ENCODE data around the gene KXD1.

The KXD1 gene

DNA sequence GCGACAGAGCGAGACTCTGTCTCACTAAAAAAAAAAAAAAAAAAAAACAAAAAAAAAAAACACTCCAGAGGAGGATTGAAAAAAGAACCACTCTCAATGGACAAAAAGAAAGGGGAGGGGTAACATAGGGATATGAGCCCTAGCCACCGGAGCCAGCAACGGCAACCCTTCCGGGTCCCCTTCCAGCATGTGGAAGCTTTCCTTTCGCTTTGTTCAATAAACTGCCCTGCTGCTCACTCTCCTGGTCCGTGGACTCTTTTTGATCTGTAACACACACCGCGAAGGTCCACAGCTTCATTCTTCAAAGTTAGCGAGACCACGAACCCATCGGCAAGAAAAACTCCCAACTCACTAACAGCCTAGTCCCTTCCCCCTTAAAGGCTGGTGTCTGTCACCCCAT, 29.9 kb downstream of the KXD1 start:
- no peak overlapping the region for H2AFZ ChIP-seq (ENCODE audit: low read depth)
- no peak for TF ChIP-seq CTCF (conservative IDR thresholded peaks at IDR 0.05; ENCODE audit: low read depth, low read length)
- no peaks in the 10 kb centered on the region for H3K27me3 ChIP-seq (ENCODE audit: insufficient read depth, low read depth)
- H3K27ac ChIP-seq: no peak overlapping the region
- peaks cover 10% of the 10 kb centered on the region for H3K79me2 ChIP-seq (ENCODE audit: insufficient read depth, low read depth)
- H4K20me1 ChIP-seq (ENCODE audit: insufficient read depth): no peaks in the 10 kb centered on the region
- H3K36me3 ChIP-seq (ENCODE audit: insufficient read depth): no peaks in the 10 kb centered on the region
- no peak overlapping the region for H3K4me3 ChIP-seq (IDR thresholded peaks at IDR 0.05; ENCODE audit: insufficient read depth, low read depth, low read length)
- peak overlapping the region; percentile 89; the same call in 1 of the 2 replicates for H3K9ac ChIP-seq
- H3K4me1 ChIP-seq (ENCODE audit: low read depth, poor library complexity, severe bottlenecking): peaks cover 14% of the 10 kb centered on the region
- H3K4me2 ChIP-seq: peak overlapping the region; percentile 62; the same call in 1 of the 2 replicates

- Histone ChIP-seq H3K36me3 (ENCODE audit: insufficient read depth) (no peaks in the 10 kb centered on the region), H2AFZ (ENCODE audit: low read depth) (peak overlapping the region; percentile 79), H3K9ac (peak overlapping the region; percentile 89; the same call in 1 of the 2 replicates), H4K20me1 (ENCODE audit: insufficient read depth) (no peaks in the 10 kb centered on the region), H3K4me1 (ENCODE audit: low read depth, poor library complexity, severe bottlenecking) (peaks cover 14% of the 10 kb centered on the region), H3K4me2 (peak overlapping the region; percentile 62; the same call in 1 of the 2 replicates), H3K79me2 (ENCODE audit: insufficient read depth, low read depth) (peaks cover 10% of the 10 kb centered on the region), H3K4me3 (IDR thresholded peaks at IDR 0.05; ENCODE audit: insufficient read depth, low read depth, low read length) (no peak overlapping the region), H3K27ac (peak overlapping the region; percentile 94), H3K27me3 (ENCODE audit: insufficient read depth, low read depth) (no peaks in the 10 kb centered on the region)
- TF ChIP-seq CTCF (conservative IDR thresholded peaks at IDR 0.05; ENCODE audit: low read depth, low read length): no peak
Observed at GRCh38 chr19:18587962-18588610, 30.4 kb downstream of the KXD1 start.

GRCh38 chr19:18588611-18589379, 31.1 kb downstream of the KXD1 start, which contains the start of gene REX1BD:
REX1BD (plus strand) TSS chr19:18588798; CDS start chr19:18588802, 4 bp downstream.
- Histone ChIP-seq H3K4me3 (IDR thresholded peaks at IDR 0.05; ENCODE audit: insufficient read depth, low read depth, low read length) (no peak within 1 kb of the TSS), H4K20me1 (ENCODE audit: insufficient read depth) (no peaks in the 10 kb centered on the region), H3K4me1 (ENCODE audit: low read depth, poor library complexity, severe bottlenecking) (peaks cover 14% of the 10 kb centered on the region), H2AFZ (ENCODE audit: low read depth) (peak within 1 kb of the TSS; percentile 79), H3K27me3 (ENCODE audit: insufficient read depth, low read depth) (no peaks in the 10 kb centered on the region), H3K27ac (peak within 1 kb of the TSS; percentile 94), H3K79me2 (ENCODE audit: insufficient read depth, low read depth) (peaks cover 10% of the 10 kb centered on the region), H3K9ac (peak within 1 kb of the TSS; percentile 89), H3K4me2 (peak within 1 kb of the TSS; percentile 99), H3K36me3 (ENCODE audit: insufficient read depth) (no peaks in the 10 kb centered on the region)
- TF ChIP-seq CTCF (conservative IDR thresholded peaks at IDR 0.05; ENCODE audit: low read depth, low read length): peak; percentile 82

- H3K4me3 ChIP-seq (IDR thresholded peaks at IDR 0.05; ENCODE audit: insufficient read depth, low read depth, low read length): no peak overlapping the region
- no peaks in the 10 kb centered on the region for H3K27me3 ChIP-seq (ENCODE audit: insufficient read depth, low read depth)
- H3K9ac ChIP-seq: peak overlapping the region; percentile 89
- H3K36me3 ChIP-seq (ENCODE audit: insufficient read depth): no peaks in the 10 kb centered on the region
- H3K4me2 ChIP-seq: peak overlapping the region; percentile 99
- peak overlapping the region; percentile 94 for H3K27ac ChIP-seq
- H3K79me2 ChIP-seq (ENCODE audit: insufficient read depth, low read depth): peaks cover 10% of the 10 kb centered on the region
- peak overlapping the region; percentile 79; the same call in 1 of the 2 replicates for H2AFZ ChIP-seq (ENCODE audit: low read depth)
- H4K20me1 ChIP-seq (ENCODE audit: insufficient read depth): no peaks in the 10 kb centered on the region
- peaks cover 17% of the 10 kb centered on the region for H3K4me1 ChIP-seq (ENCODE audit: low read depth, poor library complexity, severe bottlenecking)
- TF ChIP-seq CTCF (conservative IDR thresholded peaks at IDR 0.05; ENCODE audit: low read depth, low read length): no peak
Observed at GRCh38 chr19:18589380-18590272, 32.0 kb downstream of the KXD1 start.

Data from KMS-11 (cell line).